ENCODE measurements around the gene TSPYL6. TPM values are rescaled to one million over a fixed set of nuclear protein-coding genes. Genes with fewer than 3 reads are reported as not detected.

TSPYL6 gene
- total and polyA plus RNA-seq, 9 donors: 0.04 to 0.12 (median 0.08) TPM; not detected in 6

- H3K4me3 ChIP-seq (ENCODE audit: low read length): no peak overlapping the region
- H3K27me3 ChIP-seq (ENCODE audit: control insufficient read depth, insufficient read depth, low read length): no peaks in the 10 kb centered on the region
- H3K4me1 ChIP-seq (ENCODE audit: control insufficient read depth, insufficient read depth, low read length): no peaks in the 10 kb centered on the region
- H3K9me3 ChIP-seq (replicated peaks; ENCODE audit: control insufficient read depth, low read depth, low read length): peaks cover 3% of the 10 kb centered on the region
- WGBS (ENCODE audit: insufficient coverage): 91% methylated on average over 6 of the region's 6 CpGs
- H3K27ac ChIP-seq (ENCODE audit: low read length): no peak overlapping the region
- no peaks in the 10 kb centered on the region for H3K36me3 ChIP-seq (ENCODE audit: control insufficient read depth, insufficient read depth, low read length)
- DNase-seq: no peak
Measured at GRCh38 chr2:54259413-54260240, 3.6 kb upstream of the TSPYL6 start.

GRCh38 chr2:54258166-54258565 is 2.1 kb upstream of the TSPYL6 start:
- Histone ChIP-seq H3K27me3 (ENCODE audit: control insufficient read depth, insufficient read depth, low read length) (no peaks in the 10 kb centered on the region), H3K4me1 (ENCODE audit: control insufficient read depth, insufficient read depth, low read length) (no peaks in the 10 kb centered on the region), H3K36me3 (ENCODE audit: control insufficient read depth, insufficient read depth, low read length) (no peaks in the 10 kb centered on the region), H3K27ac (ENCODE audit: low read length) (no peak overlapping the region), H3K9me3 (replicated peaks; ENCODE audit: control insufficient read depth, low read depth, low read length) (peaks cover 3% of the 10 kb centered on the region), H3K4me3 (ENCODE audit: low read length) (no peak overlapping the region)
- no peak for DNase-seq
- WGBS (ENCODE audit: insufficient coverage): 51% methylated on average over 2 of the region's 2 CpGs

GRCh38 chr2:54255230-54256090 is 569 bp downstream of the TSPYL6 start:
- no peak overlapping the region for H3K27ac ChIP-seq (ENCODE audit: low read length)
- peaks cover 3% of the 10 kb centered on the region for H3K9me3 ChIP-seq (replicated peaks; ENCODE audit: control insufficient read depth, low read depth, low read length)
- 95% methylated on average over 37 of the region's 37 CpGs for WGBS (ENCODE audit: insufficient coverage)
- H3K36me3 ChIP-seq (ENCODE audit: control insufficient read depth, insufficient read depth, low read length): no peaks in the 10 kb centered on the region
- no peak overlapping the region for H3K4me3 ChIP-seq (ENCODE audit: low read length)
- no peak for DNase-seq
- no peaks in the 10 kb centered on the region for H3K27me3 ChIP-seq (ENCODE audit: control insufficient read depth, insufficient read depth, low read length)
- H3K4me1 ChIP-seq (ENCODE audit: control insufficient read depth, insufficient read depth, low read length): no peaks in the 10 kb centered on the region

- H3K36me3 ChIP-seq (ENCODE audit: control insufficient read depth, insufficient read depth, low read length): no peaks in the 10 kb centered on the region
- DNase-seq: no peak
Measured at GRCh38 chr2:54254180-54254579, 1.8 kb downstream of the TSPYL6 start.

GRCh38 chr2:54249629-54250028 is 6.4 kb downstream of the TSPYL6 start:
- no peak for DNase-seq
- H3K27ac ChIP-seq (ENCODE audit: low read length): no peak overlapping the region
- H3K4me1 ChIP-seq (ENCODE audit: control insufficient read depth, insufficient read depth, low read length): no peaks in the 10 kb centered on the region
- H3K36me3 ChIP-seq (ENCODE audit: control insufficient read depth, insufficient read depth, low read length): no peaks in the 10 kb centered on the region
- H3K27me3 ChIP-seq (ENCODE audit: control insufficient read depth, insufficient read depth, low read length): no peaks in the 10 kb centered on the region
- H3K9me3 ChIP-seq (replicated peaks; ENCODE audit: control insufficient read depth, low read depth, low read length): no peaks in the 10 kb centered on the region
- H3K4me3 ChIP-seq (ENCODE audit: low read length): no peak overlapping the region

More at GRCh38 chr2:54254180-54254579, 1.8 kb downstream of the TSPYL6 start:
- H3K27ac ChIP-seq (ENCODE audit: low read length): no peak overlapping the region
- H3K9me3 ChIP-seq (replicated peaks; ENCODE audit: control insufficient read depth, low read depth, low read length): peaks cover 3% of the 10 kb centered on the region
- no peaks in the 10 kb centered on the region for H3K4me1 ChIP-seq (ENCODE audit: control insufficient read depth, insufficient read depth, low read length)
- no peak overlapping the region for H3K4me3 ChIP-seq (ENCODE audit: low read length)
- no peaks in the 10 kb centered on the region for H3K27me3 ChIP-seq (ENCODE audit: control insufficient read depth, insufficient read depth, low read length)

GRCh38 chr2:54247115-54247514 is 8.9 kb downstream of the TSPYL6 start:
- H3K27me3 ChIP-seq (ENCODE audit: control insufficient read depth, insufficient read depth, low read length): no peaks in the 10 kb centered on the region
- H3K9me3 ChIP-seq (replicated peaks; ENCODE audit: control insufficient read depth, low read depth, low read length): no peaks in the 10 kb centered on the region
- peak; percentile 76 for DNase-seq
- H3K27ac ChIP-seq (ENCODE audit: low read length): no peak overlapping the region
- no peaks in the 10 kb centered on the region for H3K36me3 ChIP-seq (ENCODE audit: control insufficient read depth, insufficient read depth, low read length)
- no CpG with 5 or more reads among the region's 1 CpG for WGBS (ENCODE audit: insufficient coverage)
- no peaks in the 10 kb centered on the region for H3K4me1 ChIP-seq (ENCODE audit: control insufficient read depth, insufficient read depth, low read length)
- no peak overlapping the region for H3K4me3 ChIP-seq (ENCODE audit: low read length)

- H3K4me3 ChIP-seq (ENCODE audit: low read length): no peak overlapping the region
- H3K27me3 ChIP-seq (ENCODE audit: control insufficient read depth, insufficient read depth, low read length): no peaks in the 10 kb centered on the region
- H3K27ac ChIP-seq (ENCODE audit: low read length): peak overlapping the region; percentile 16
- no peaks in the 10 kb centered on the region for H3K9me3 ChIP-seq (replicated peaks; ENCODE audit: control insufficient read depth, low read depth, low read length)
- peaks cover 3% of the 10 kb centered on the region for H3K4me1 ChIP-seq (ENCODE audit: control insufficient read depth, insufficient read depth, low read length)
- H3K36me3 ChIP-seq (ENCODE audit: control insufficient read depth, insufficient read depth, low read length): no peaks in the 10 kb centered on the region
- no CpG with 5 or more reads among the region's 5 CpGs for WGBS (ENCODE audit: insufficient coverage)
- DNase-seq: peak; percentile 91
Measured at GRCh38 chr2:54240515-54241469, 15.2 kb downstream of the TSPYL6 start.

GRCh38 chr2:54239427-54239826 is 16.6 kb downstream of the TSPYL6 start:
- WGBS (ENCODE audit: insufficient coverage): no CpG with 5 or more reads among the region's 1 CpG
- Histone ChIP-seq H3K9me3 (replicated peaks; ENCODE audit: control insufficient read depth, low read depth, low read length) (no peaks in the 10 kb centered on the region), H3K27me3 (ENCODE audit: control insufficient read depth, insufficient read depth, low read length) (no peaks in the 10 kb centered on the region), H3K27ac (ENCODE audit: low read length) (no peak overlapping the region), H3K4me3 (ENCODE audit: low read length) (no peak overlapping the region), H3K36me3 (ENCODE audit: control insufficient read depth, insufficient read depth, low read length) (no peaks in the 10 kb centered on the region), H3K4me1 (ENCODE audit: control insufficient read depth, insufficient read depth, low read length) (peaks cover 3% of the 10 kb centered on the region)
- DNase-seq: no peak

GRCh38 chr2:54237428-54237827 is 18.6 kb downstream of the TSPYL6 start:
- no peak overlapping the region for H3K27ac ChIP-seq (ENCODE audit: low read length)
- no peak overlapping the region for H3K4me3 ChIP-seq (ENCODE audit: low read length)
- WGBS (ENCODE audit: insufficient coverage): no CpG with 5 or more reads among the region's 2 CpGs
- DNase-seq: no peak
- H3K4me1 ChIP-seq (ENCODE audit: control insufficient read depth, insufficient read depth, low read length): peaks cover 3% of the 10 kb centered on the region
- H3K36me3 ChIP-seq (ENCODE audit: control insufficient read depth, insufficient read depth, low read length): no peaks in the 10 kb centered on the region
- no peaks in the 10 kb centered on the region for H3K9me3 ChIP-seq (replicated peaks; ENCODE audit: control insufficient read depth, low read depth, low read length)
- H3K27me3 ChIP-seq (ENCODE audit: control insufficient read depth, insufficient read depth, low read length): no peaks in the 10 kb centered on the region

Measured in muscle of leg (tissue), 11 donors.